Measurements from ENCODE around the gene NRG2.

NRG2 gene

GRCh38 chr5:139805545-139805944, 237.6 kb downstream of the NRG2 start:
- TF ChIP-seq CTCF (conservative IDR thresholded peaks at IDR 0.05; ENCODE audit: low read depth, low read length) = no peak
- no peak for DNase-seq (ENCODE audit: low read depth)
- H3K4me3 ChIP-seq (ENCODE audit: low read length) = no peak overlapping the region

- no peak for TF ChIP-seq CTCF (conservative IDR thresholded peaks at IDR 0.05; ENCODE audit: low read depth, low read length)
- no peak for DNase-seq (ENCODE audit: low read depth)
- H3K4me3 ChIP-seq (ENCODE audit: low read length) = no peak overlapping the region
These were observed 238.2 kb downstream of the NRG2 start for GRCh38 chr5:139804800-139805397.

- DNase-seq (ENCODE audit: low read depth) = no peak
- no peak for TF ChIP-seq CTCF (conservative IDR thresholded peaks at IDR 0.05; ENCODE audit: low read depth, low read length)
- no peak overlapping the region for H3K4me3 ChIP-seq (ENCODE audit: low read length)
These were observed 239.1 kb downstream of the NRG2 start for GRCh38 chr5:139803978-139804377.

- TF ChIP-seq CTCF (conservative IDR thresholded peaks at IDR 0.05; ENCODE audit: low read depth, low read length) = no peak
These were observed 243.7 kb downstream of the NRG2 start for GRCh38 chr5:139799359-139799758.

GRCh38 chr5:139798883-139799282, 244.2 kb downstream of the NRG2 start:
- H3K4me3 ChIP-seq (ENCODE audit: low read length) = no peak overlapping the region
- no peak for TF ChIP-seq CTCF (conservative IDR thresholded peaks at IDR 0.05; ENCODE audit: low read depth, low read length)
- no peak for DNase-seq (ENCODE audit: low read depth)

More at GRCh38 chr5:139799359-139799758, 243.7 kb downstream of the NRG2 start:
- no peak overlapping the region for H3K4me3 ChIP-seq (ENCODE audit: low read length)
- no peak for DNase-seq (ENCODE audit: low read depth)

- H3K4me3 ChIP-seq (ENCODE audit: low read length) = no peak overlapping the region
- DNase-seq (ENCODE audit: low read depth) = no peak
- no peak for TF ChIP-seq CTCF (conservative IDR thresholded peaks at IDR 0.05; ENCODE audit: low read depth, low read length)
These were observed 245.1 kb downstream of the NRG2 start for GRCh38 chr5:139797856-139798510.

GRCh38 chr5:139797335-139797734, 245.8 kb downstream of the NRG2 start:
- H3K4me3 ChIP-seq (ENCODE audit: low read length) = no peak overlapping the region
- no peak for DNase-seq (ENCODE audit: low read depth)
- no peak for TF ChIP-seq CTCF (conservative IDR thresholded peaks at IDR 0.05; ENCODE audit: low read depth, low read length)
